GM19455 (cell line): ENCODE results near the gene SLC38A9.

Experiments
- ATAC-seq: cut with Tn5 transposase; IDR thresholded peaks from one replicate; pipeline ENCODE4 v1.9.1; 2021; ENCODE audit not compliant: unreplicated experiment

Gene SLC38A9

GRCh38 chr5:55665065-55665464 is 47.1 kb downstream of the SLC38A9 start:
- no peak for ATAC-seq

DNA sequence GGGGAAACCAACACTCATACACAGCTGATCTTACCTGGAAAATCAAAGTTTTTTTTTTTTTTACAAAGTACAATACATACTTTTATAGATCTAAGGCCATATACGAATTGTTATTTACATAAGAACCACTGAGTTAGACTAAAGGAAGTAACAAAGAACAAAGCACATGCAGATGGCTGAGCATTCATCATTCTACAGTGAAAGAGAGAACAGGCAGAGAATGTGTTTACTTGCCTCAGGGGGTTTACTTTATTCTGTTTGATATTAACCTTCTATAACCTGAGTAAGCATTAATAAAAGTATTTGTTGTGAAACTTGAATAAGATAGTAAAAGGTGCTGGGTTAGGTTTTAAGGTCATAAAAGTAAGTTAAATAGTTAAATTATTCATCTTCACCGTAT is 54.7 kb downstream of the SLC38A9 start:
- no peak for ATAC-seq

- no peak for ATAC-seq
Observed at GRCh38 chr5:55650386-55650785, 61.7 kb downstream of the SLC38A9 start.

GRCh38 chr5:55649963-55650362 is 62.2 kb downstream of the SLC38A9 start:
- no peak for ATAC-seq

- no peak for ATAC-seq
Observed at GRCh38 chr5:55645304-55645703, 66.8 kb downstream of the SLC38A9 start.

DNA sequence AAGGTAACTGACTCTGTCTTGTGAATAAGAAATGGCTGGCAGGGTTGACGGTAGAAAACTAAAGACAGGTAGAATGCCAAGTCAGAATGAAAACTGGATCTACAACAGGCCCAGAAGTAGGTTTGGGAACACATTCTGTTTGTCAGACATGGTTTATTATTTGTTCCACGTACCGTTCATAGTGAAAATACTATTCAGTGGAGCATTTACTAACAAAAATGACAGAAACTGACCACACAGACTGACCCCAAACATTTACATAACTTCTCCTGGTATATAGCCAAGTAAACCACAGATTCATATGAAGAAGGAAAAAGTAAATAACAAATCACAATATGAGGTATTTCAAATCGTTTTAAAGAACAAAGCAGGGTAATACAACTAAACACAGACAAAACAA is 73.7 kb downstream of the SLC38A9 start:
- ATAC-seq, result no peak

GRCh38 chr5:55638051-55638450 is 74.1 kb downstream of the SLC38A9 start:
- no peak for ATAC-seq

- no peak for ATAC-seq
Observed at GRCh38 chr5:55636683-55637082, 75.4 kb downstream of the SLC38A9 start.

GRCh38 chr5:55636177-55636576 is 75.9 kb downstream of the SLC38A9 start:
- no peak for ATAC-seq

DNA sequence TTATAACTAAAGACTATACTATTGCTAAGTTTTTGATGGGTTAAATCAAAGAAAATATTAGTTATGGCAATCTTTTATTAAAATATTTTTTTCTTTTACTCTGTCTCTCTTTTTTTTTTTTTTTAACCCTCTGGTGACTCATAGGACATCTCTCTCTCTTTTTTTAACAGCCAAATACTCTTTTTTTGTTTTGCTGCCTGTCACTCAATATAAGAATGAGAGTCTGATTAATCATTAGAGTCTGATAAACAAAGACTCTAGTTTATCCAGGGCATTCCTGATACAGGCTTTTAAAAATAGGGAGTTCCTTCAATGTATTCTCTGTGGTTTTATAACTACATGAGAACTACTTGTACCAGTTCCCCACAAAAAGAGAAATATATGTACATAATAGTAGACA is 77.3 kb downstream of the SLC38A9 start:
- no peak for ATAC-seq

- no peak for ATAC-seq
Observed at GRCh38 chr5:55634209-55634805, 77.8 kb downstream of the SLC38A9 start.

DNA sequence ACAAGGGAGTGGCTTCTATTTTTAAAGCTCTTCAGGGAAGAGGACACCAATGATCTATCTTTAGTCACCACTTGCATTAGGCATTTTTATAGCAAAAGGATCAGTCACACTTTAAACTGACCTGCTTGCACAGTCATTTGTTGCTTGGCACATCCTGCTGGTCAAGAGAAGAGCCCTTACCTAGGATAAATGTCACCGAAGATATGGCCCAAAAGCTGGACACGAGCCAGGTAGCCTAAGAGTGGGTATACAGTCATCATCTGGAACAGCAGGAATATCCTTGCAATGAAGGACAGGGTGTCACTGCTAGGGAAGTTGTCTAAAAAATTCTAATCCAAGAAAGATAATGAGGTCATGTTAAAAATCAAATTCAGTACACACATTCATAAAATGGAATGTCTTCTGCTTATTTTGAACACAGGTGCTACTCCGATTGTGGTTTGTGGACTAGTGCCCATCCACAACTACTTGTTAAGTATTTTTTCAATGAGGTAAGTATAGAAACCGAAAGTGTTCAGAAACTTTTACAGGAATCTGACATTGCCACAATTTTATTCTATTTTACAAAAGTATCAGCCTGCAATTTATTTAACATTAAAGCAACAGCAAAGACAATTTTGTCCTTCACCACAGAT is 78.4 kb downstream of the SLC38A9 start:
- no peak for ATAC-seq

DNA sequence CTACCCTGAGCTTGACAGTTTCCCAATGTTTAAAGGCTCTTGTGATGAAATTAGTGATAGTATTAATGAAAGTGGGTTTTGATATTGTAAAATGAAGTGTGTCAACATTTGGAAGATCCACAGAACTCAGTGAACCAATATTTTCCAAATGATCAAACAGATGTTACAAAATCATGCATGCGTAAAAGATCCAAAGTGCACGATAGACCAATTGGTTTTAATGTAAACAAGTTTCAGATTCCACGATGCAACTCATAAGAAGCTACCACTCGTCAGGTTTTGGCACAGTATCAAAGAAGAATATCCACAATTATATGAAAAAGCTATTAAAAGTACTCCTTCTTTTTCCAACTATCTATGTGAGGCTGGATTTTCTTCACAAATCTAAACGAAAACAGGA is 82.3 kb downstream of the SLC38A9 start:
- no peak for ATAC-seq

- ATAC-seq, result no peak
Observed at GRCh38 chr5:55626790-55627189, 85.3 kb downstream of the SLC38A9 start.

GRCh38 chr5:55625913-55626312 is 86.2 kb downstream of the SLC38A9 start:
- no peak for ATAC-seq

- no peak for ATAC-seq
Observed at GRCh38 chr5:55625589-55625909, 86.6 kb downstream of the SLC38A9 start.

DNA sequence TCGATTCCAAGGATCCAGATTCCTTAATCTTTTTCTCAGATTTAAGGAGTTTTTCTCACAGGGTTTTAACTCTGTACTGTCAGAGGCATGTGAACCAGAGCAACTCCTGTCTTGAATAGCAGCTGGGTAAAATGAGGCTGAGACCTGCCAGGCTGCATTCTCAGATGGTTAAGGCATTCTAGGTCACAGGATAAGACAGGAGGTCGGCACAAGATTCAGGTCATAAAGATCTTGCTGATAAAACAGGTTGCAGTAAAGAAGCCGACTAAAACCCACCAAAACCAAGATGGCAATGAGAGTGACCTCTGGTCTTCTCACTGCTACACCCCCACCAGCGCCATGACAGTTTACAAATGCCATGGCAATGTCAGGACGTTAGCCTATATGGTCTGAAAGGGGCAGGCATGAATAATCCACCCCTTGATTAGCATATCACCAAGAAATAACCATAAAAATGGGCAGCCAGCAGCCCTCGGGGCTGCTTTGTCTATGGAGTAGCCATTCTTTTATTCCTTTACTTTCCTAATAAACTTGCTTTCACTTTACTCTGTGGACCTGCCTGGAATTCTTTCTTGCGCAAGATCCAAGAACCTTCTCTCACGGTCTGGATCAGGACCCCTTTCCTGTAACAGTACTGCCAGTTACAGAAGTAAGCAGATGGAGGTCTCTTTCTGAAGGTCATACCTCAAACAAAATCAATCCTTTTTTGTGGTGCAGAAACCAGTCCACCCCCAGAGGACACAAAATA is 87.1 kb downstream of the SLC38A9 start:
- no peak for ATAC-seq

- no peak for ATAC-seq
Observed at GRCh38 chr5:55623789-55624188, 88.3 kb downstream of the SLC38A9 start.

GRCh38 chr5:55622460-55622859 is 89.7 kb downstream of the SLC38A9 start:
- ATAC-seq, result no peak

- ATAC-seq, result no peak
Observed at GRCh38 chr5:55621229-55621628, 90.9 kb downstream of the SLC38A9 start.

DNA sequence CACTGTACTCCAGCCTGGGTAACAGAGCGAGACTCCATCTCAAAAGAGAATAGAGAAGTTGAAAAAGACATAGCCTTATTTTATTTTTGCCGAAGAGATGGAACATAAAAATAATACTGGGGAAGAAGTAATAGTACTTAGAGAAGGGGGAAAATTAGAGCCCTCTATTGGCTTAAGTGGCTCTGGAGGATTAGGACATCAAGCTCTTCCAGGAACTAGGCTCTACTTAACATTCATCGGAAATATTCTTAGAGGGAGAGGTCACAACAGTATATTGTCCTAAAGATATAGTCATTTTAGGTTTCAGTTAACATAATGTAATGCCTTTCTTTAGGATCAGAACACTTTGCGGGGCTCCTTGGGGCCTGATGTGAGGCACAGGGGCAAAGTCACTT is 91.4 kb downstream of the SLC38A9 start:
- ATAC-seq, result no peak

- ATAC-seq, result no peak
Observed at GRCh38 chr5:55620009-55620765, 91.9 kb downstream of the SLC38A9 start.
